H4 (cell line): ENCODE data around the gene PGBD5. TPM values are rescaled to one million over a fixed set of nuclear protein-coding genes. Genes with fewer than 3 reads are reported as not detected.

Source experiments
- DNase-seq: peaks from one replicate; pipeline ENCODE4 v3.0.0-alpha.2; 2015; ENCODE audit warnings: low spot score
- total RNA-seq: library from RNA; depleted of rRNA; stranded (reverse); fragments of >200 nt; shearing (Covaris generic); gene quantifications from 2 replicates; pipeline ENCODE4 v1.2.3, GENCODE V29; 2014

The PGBD5 gene
- total RNA-seq, 1 experiment from 2014 or later: 1.5 TPM

- no peak for DNase-seq
Observed at GRCh38 chr1:230322967-230323547, 103.1 kb downstream of the PGBD5 start.

- no peak for DNase-seq
Observed at GRCh38 chr1:230322421-230322756, 103.7 kb downstream of the PGBD5 start.

- DNase-seq: no peak
Observed at GRCh38 chr1:230321741-230322420, 104.3 kb downstream of the PGBD5 start.

- no peak for DNase-seq
Observed at GRCh38 chr1:230321341-230321740, 104.8 kb downstream of the PGBD5 start.

- DNase-seq: no peak
Observed at GRCh38 chr1:230320804-230321203, 105.3 kb downstream of the PGBD5 start.

GRCh38 chr1:230319014-230319747, 107.0 kb downstream of the PGBD5 start:
- DNase-seq: no peak

GRCh38 chr1:230317823-230318819, 108.0 kb downstream of the PGBD5 start:
- no peak for DNase-seq

- DNase-seq: no peak
Observed at GRCh38 chr1:230316864-230317745, 109.0 kb downstream of the PGBD5 start.

- no peak for DNase-seq
Observed at GRCh38 chr1:230315099-230315498, 111.0 kb downstream of the PGBD5 start.

GRCh38 chr1:230314142-230314470, 112.0 kb downstream of the PGBD5 start:
- no peak for DNase-seq

GRCh38 chr1:230313453-230314141, 112.5 kb downstream of the PGBD5 start:
- no peak for DNase-seq

GRCh38 chr1:230312676-230313075, 113.5 kb downstream of the PGBD5 start:
- no peak for DNase-seq

GRCh38 chr1:230310381-230311163, 115.6 kb downstream of the PGBD5 start:
- DNase-seq: peak; percentile 65

- DNase-seq: no peak
Observed at GRCh38 chr1:230309646-230310177, 116.4 kb downstream of the PGBD5 start.

- DNase-seq: no peak
Observed at GRCh38 chr1:230308821-230309220, 117.3 kb downstream of the PGBD5 start.

GRCh38 chr1:230308039-230308438, 118.1 kb downstream of the PGBD5 start:
- DNase-seq: peak; percentile 86

GRCh38 chr1:230307213-230307612, 118.9 kb downstream of the PGBD5 start:
- no peak for DNase-seq

GRCh38 chr1:230306169-230306568, 120.0 kb downstream of the PGBD5 start:
- DNase-seq: no peak

GRCh38 chr1:230303822-230304221, 122.3 kb downstream of the PGBD5 start:
- no peak for DNase-seq
